T-helper 1 cell (primary cell): ENCODE data around the gene DCAF8.
A peak's percentile ranks its signal among the peaks of the same experiment; 100 is the strongest.

Source experiments
- DNase-seq, 5 donors: peaks; one replicate each; pipeline ENCODE4 v3.0.0-alpha.2; 2012 to 2020

DCAF8 gene

DNA sequence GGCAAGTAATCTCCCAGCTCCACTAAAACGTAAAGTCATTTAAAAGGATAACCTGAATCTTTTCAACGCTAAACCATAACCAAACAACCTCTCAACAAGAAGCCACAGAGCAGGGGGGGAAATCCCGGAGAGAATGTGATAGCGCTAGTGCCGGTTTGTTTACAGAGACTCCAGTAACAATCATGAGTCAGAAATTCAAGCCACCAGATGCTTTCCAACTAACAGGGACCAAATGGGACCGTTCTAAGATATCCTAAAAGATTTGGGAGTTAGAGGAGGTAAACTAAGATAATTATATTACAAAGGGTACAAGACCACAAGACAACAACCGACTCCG is 825 bp downstream of the DCAF8 start:
- peak; percentile 36 to 75 (median 73) for DNase-seq

- no peak for DNase-seq
These were observed 1.7 kb downstream of the DCAF8 start for GRCh38 chr1:160260406-160261382.

GRCh38 chr1:160258177-160258798 is 4.1 kb downstream of the DCAF8 start:
- DNase-seq, result no peak

- DNase-seq, result no peak
These were observed 4.8 kb downstream of the DCAF8 start for GRCh38 chr1:160257411-160258015.

- DNase-seq, result no peak
These were observed 5.8 kb downstream of the DCAF8 start for GRCh38 chr1:160256396-160257046.

GRCh38 chr1:160255781-160256300 is 6.5 kb downstream of the DCAF8 start:
- no peak for DNase-seq

DNA sequence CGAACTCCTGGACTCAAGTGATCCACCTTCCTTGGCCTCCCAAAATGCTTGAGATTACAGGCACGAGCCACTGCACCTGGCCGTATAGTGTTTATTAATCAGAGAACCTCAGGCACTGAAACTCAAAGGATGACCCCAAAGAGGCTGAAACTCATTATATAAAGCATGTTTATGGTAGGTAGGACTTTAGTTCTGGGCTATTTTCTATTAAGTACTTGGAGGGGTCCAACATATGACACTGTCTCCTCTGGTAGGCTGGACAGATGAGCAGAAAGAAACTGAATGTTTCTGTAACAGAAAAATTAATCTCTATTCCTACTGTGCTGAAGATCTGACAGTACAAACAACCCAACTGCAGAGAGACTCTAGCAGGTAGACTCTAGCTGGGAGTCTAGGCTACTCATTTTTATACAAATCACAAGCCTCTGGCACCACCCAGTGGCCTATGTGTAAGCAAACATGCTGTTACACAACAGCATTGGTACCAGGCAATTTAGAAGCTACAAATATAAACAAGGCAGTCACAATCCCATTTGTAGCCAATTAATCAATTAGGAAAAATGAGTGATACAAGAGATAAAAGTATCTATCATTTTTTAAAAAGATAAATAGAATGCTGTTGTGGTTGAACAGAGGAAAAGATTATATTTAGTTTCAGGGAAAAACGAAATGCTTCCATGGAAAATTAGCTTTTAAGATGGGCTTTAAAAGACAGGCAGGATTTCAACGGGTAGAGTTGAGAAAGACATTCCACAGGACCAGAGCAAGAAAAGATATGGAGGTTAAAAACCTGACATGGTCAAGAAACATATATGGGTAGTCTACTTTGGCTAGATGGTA is 10.4 kb downstream of the DCAF8 start:
- DNase-seq, result peak; percentile 12 to 63 (median 43)

GRCh38 chr1:160251011-160251410 is 11.3 kb downstream of the DCAF8 start:
- DNase-seq, result no peak

GRCh38 chr1:160247053-160247452 is 15.3 kb downstream of the DCAF8 start:
- DNase-seq, result no peak

DNA sequence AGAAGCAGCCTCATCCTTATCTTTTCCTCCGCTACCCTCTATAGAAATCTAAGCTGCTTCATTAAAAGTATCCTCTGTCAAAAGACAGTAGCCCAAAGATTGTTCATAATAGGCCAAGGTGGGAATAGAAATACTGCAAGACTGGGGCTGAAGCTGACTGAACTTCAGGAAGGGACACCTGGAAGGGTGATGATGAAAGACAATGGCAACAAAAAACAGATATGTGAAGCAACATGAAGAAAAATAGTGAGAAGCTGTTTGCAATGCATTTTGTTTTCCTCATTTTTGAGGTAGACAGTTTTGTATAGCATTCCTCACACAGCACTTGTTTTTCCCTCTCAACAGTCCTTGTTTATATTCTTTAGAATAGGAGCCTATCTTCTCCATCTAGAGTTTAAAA is 16.9 kb downstream of the DCAF8 start:
- no peak for DNase-seq

GRCh38 chr1:160244209-160244608 is 18.1 kb downstream of the DCAF8 start:
- no peak for DNase-seq

GRCh38 chr1:160243767-160244166 is 18.6 kb downstream of the DCAF8 start:
- no peak for DNase-seq

DNA sequence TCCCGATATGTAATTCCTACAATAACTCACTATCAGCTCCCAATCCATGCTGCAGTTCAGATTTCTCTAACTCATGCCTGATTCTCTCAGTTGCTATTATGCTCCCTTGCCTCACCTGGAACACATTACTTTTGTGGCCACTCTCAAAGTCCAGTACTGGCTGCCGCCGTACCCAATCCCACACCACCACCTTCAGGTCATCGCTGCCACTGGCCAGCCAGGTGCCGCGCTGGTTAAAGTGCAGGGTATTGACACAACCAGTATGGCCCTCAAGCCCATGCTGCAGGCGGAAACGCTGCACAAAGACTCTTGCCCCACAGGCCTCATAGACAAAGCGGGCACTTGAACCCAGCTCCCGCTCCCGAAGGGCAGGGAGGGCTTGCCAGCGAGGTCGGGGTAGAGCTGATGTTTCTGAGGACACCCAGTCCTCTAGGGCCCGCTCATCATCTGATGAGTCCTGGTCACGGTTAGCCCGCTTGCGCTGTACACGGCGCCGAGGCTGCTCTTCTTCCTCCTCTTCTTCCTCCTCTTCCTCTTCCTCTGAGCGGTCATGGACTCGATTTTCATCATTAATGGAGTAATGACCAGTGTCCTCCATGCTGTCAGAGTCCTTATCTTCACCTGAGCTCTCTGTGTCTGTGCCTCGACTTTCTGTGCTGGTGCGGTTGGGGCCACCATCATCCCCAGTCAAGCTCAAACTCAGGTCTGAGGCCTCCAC is 22.6 kb downstream of the DCAF8 start:
- DNase-seq, result no peak

GRCh38 chr1:160238408-160238807 is 23.9 kb downstream of the DCAF8 start:
- no peak for DNase-seq

DNA sequence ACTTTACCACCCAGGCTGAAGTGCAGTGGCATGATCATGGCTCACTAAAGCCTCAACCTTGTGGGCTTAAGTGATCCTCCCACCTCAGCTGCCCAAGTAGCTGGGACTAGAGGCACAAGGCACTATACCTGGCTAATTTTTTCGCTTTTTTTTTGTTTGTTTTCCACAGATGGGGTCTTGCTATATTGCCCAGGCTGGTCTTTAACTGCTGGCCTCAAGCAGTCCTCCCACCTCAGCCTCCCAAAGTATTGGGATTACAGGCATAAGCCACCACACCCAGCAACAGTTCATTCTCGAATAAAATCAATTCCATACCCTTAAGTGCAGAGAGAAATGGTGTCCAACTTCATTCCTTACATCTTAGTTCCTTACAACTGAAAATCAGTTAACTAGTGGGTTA is 24.8 kb downstream of the DCAF8 start:
- no peak for DNase-seq

DNA sequence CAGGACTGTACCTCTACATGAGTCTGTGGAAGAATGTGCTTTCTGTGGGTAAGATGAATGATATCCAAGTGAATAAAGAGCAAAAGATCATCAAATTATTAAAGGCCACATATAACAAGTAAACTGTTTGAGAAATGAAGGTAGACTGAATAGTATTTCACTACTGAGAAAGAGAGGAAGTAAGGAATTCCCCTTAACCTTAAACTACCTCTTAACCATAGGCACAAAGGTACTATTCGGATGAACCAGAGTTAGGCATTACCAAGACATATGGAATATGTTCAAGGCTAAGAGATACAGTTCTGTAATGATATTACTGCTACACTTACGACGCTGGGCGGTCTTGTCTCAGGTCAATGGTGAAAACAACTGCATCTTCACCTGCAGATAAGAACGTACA is 25.5 kb downstream of the DCAF8 start:
- DNase-seq, result no peak

- no peak for DNase-seq
These were observed 29.4 kb downstream of the DCAF8 start for GRCh38 chr1:160232911-160233310.

DNA sequence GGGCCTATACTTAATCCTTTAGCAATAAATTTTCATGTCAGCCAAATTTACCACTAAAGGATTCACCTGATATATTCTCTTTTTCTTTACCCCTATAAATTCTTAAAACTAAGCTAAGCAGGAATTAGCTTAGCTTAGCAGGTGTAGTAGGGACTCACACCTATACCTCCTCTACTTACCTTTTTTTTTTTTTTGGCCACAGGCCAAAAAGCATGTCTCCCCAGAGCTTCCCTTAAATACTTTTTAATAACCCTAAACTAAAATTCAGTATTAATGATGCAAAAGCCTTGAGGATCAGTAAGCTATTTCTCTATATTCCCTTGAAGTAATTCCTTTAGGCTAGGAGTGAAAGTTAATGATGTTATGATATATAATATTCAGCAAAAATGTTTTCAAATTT is 33.9 kb downstream of the DCAF8 start:
- DNase-seq, result no peak

DNA sequence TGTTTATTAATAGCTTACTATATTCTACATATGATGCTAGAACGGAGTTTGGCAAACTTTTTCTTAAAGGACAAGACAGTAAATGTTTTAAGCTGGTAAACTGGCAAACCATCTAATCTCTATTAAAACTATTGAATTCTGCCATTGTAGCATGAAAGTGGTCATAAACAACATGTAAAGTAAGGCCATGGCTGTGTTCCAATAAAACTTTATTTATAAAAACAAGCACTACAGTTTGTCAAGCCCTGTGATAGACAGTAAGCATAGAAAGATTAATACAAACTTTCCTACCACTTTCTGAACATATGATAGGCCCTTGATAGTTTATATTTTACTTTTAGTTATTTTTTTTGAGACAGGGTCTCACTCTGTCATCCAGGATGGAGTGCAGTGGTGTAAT is 34.8 kb downstream of the DCAF8 start:
- no peak for DNase-seq

- DNase-seq, result no peak
These were observed 35.3 kb downstream of the DCAF8 start for GRCh38 chr1:160227034-160227433.

DNA sequence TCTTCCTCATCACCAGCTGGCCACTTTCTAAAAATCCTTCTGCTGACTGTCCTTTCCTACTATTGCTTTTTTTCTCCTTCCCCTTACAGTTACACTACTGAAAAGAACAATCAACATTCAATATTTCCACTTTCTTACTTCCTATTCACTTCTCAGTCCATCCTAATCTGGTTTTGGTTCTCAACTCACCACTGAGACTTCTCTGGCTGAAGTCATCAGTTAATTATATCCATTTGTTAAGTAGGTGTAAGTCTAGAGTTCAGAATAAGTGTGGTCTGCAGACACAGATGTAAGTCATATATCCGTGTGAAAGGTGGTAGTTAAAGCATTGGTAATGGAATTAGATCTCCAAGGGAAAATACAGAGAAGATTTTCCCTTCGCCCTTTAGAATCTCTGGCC is 35.7 kb downstream of the DCAF8 start:
- DNase-seq, result no peak
